Glomerular visceral epithelial cell (primary cell): ENCODE measurements around the gene ASB1.
"Not testable (repeated sequence)": the region's sequence is repeated elsewhere in the genome, so short reads cannot be mapped to it uniquely, and the experiment has no call there.

Experiments used
- DNase-seq: peaks from one replicate; pipeline ENCODE4 v3.0.0-alpha.2; 2016; ENCODE audit errors: extremely low spot score

The ASB1 gene

GRCh38 chr2:238404406-238405216, 22.1 kb upstream of the ASB1 start:
- DNase-seq: no peak

DNA sequence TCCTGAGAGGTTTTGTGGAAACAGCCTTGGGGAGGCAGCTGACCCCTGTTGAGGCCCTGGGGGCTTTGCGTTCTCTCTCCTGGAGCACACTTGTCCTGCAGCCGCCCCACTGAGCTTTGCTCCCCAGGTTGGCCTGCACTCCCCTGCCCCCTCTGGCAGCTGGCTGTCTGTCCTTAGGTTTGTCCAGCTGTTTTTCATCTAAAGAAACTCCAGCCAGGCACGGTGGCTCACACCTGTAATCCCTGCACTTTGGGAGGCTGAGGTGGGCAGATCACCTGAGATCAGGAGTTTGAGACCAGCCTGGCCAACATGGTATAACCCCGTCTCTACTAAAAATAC, 21.5 kb upstream of the ASB1 start:
- DNase-seq: not testable (repeated sequence)

GRCh38 chr2:238406221-238406997, 20.3 kb upstream of the ASB1 start:
- DNase-seq: no peak

DNA sequence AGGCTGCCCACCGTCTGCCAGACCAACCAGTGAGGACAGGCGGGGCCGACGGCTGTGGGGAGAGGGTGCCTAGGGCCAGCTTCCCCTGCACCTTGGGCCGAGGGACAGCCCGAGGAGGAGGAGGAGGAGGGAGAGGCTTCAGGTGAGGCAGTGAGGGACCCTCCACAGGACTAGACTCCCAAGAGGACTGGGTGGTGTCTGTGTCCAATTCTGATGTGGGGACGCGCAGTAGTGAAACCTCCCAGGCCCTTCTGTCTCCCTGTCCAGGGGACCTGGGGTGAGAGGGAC, 19.8 kb upstream of the ASB1 start:
- no peak for DNase-seq

- DNase-seq: no peak
Observed at GRCh38 chr2:238407566-238407965, 19.2 kb upstream of the ASB1 start.

DNA sequence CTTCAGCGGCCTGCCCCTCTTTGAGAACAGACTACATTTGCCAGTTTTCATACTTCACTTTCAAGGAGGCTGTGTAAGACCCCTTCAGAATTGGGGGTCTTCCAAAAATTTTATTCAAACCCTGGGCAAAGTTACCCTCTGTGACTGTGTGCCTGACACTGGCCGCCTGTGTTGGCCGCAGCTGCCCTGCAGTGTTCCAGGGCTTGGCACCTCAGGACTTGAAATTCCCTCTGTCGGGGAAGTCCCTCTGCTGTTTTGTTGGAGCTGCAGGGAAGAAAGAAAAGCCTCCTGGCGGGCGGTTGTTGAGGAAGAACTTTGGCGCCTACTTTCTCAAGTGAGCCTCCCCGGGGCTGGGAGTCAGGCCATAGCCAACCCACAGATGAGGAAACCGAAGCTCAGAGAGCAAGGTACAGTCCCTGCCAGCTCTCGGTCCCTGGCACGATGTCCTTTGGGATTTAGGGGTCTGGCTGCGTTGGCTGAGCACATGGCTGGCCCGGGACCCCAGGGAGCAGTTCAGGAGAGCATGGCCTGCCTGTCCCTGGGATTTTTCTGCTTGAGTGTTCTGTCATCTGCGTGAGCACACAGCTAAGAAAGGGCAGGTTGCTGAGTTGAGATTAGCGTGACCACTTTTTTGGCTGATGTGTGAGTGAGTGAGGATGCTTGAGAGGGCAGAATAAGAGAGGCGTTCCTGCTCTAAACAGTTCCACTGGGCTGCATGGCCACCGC, 17.9 kb upstream of the ASB1 start:
- DNase-seq: no peak

DNA sequence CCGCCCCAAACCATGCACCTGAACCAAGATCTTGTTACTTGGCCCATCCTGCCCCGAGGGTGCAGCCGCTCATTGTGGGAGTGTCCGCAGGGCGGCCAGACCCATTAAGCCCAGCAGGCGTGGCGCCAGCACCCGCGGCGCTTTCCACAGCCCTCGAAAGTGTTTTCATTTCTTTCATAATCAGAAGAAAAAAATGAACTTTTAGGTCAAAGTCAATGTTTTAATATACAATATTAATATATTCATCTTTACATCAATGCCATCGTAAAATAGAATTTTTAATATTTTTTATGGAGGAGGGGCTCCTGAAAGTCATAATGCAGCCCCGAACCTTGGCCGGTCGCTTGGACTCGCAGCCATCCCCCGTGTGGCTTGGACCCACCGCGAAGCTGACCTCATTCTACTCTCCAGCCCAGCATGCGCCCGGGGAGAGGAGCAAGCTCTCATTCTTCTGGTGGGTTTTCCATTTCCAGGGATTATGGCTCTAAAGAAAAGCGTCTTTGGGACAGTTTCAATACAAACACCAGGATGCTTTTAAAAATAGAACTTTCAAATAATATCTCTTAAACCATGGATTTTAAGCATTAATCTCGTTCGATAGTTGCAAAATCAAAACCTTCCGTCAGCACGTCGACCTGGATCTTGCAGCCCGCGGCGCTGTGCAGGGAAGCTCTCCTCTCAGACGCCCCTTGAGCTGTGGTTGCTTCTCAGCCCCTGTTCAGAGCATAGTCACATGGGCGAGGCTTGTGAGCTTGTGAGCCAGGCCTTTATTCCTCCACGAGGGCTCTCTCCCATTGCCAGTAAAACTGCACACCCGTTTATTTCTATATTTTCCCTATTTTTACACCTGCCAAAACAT, 17.2 kb upstream of the ASB1 start:
- DNase-seq: no peak

DNA sequence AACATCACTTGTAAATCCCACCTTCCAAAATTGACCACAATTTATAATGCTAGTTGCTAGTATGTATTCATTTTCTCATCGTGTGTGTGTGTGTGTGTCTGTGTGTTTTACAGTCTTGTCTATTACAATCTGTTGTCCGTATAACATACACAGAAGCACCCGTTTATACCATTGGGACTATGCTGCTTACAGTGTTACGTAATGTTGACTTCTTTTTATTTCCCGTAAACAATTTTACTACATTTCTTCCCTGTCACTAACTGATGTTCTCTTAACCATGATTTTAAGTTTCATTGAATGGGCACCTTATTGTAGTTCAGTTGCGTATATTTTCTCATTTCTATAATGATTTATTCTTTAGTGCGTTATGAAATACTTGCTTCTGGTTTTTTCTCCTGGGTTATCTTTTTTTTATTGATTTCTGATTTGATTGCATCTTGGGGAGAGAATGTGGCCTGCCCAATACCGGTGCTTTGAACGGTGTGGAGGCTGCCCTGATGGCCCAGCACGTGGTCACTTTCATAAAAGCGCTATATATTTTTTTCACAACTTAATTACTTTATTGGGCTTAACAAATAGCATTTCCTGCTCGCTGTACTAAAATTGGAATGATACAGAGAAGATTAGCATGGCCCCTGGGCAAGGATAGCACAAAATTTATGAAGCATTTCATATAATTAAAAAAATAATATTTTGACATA, 14.5 kb upstream of the ASB1 start:
- no peak for DNase-seq

- no peak for DNase-seq
Observed at GRCh38 chr2:238413368-238413767, 13.4 kb upstream of the ASB1 start.

- no peak for DNase-seq
Observed at GRCh38 chr2:238415036-238415764, 11.5 kb upstream of the ASB1 start.

- DNase-seq: no peak
Observed at GRCh38 chr2:238415893-238416292, 10.8 kb upstream of the ASB1 start.

GRCh38 chr2:238418196-238418998, 8.3 kb upstream of the ASB1 start:
- DNase-seq: no peak

- DNase-seq: no peak
Observed at GRCh38 chr2:238418999-238419546, 7.7 kb upstream of the ASB1 start.

DNA sequence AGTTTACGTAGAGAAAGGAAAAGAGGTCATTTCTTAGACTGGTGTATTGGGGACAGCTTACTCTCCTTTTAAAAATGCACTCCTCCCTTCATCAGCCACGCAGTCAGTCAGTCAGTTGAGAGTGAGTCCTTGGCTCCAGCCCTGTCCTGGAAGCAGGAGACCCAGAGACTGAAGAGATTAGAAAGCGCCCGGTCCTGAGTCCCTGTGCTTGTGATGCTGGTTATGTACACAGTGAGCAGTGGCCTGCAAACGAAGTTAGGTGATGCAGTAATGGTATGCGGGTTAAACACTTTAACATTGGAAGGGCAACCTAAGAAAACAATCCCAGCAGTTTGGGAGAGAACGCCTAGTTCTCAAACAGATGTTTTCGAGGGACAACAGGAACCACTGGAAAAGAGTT, 6.3 kb upstream of the ASB1 start:
- DNase-seq: no peak

DNA sequence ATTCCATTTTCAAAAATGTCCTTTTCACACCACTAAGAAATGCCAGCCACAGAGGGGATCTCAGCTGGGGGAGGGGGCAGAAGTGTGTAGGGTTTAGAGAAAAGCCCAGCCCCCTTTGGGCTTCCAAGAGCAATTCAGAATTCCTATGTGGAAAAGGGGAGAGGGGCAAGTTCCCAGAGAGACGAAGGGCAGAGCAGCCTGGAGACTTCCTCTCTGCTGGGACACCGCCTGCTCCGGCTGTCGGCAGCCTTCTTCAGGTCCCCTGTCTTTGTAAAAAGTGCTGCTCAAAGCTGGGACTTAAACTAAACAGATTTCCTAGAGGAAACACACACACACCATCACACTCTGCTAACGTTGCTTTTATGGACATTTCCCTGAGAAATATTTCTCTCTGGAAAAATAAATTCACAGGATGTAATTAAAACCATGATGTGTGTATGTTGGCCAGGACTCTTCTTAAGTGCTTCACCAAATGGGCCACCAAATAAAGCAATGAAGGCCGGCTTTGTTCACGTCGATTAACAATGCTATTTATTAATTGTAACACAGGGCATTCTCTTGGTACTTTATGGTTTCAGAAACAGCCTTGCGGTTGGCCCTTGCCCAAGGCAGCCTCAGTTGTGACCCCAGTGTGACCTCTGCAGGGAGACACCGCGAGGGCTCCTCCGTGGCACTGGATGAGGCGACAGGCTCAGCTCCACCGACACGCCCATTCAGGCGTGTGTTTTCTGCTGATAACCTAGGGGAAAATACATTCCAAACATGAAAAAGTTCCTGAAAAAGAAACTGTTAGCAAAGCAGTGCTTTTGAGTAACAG, 5.6 kb upstream of the ASB1 start:
- no peak for DNase-seq

GRCh38 chr2:238421695-238422035, 5.1 kb upstream of the ASB1 start:
- no peak for DNase-seq

GRCh38 chr2:238422285-238422684, 4.4 kb upstream of the ASB1 start:
- no peak for DNase-seq

GRCh38 chr2:238422940-238423339, 3.8 kb upstream of the ASB1 start:
- DNase-seq: no peak
